Muscle of leg (tissue), 11 donors: Measurements from ENCODE around the gene NPSR1. TPM values are rescaled to one million over a fixed set of nuclear protein-coding genes. Genes with fewer than 3 reads are reported as not detected.
"Not testable (repeated sequence)": the region's sequence is repeated elsewhere in the genome, so short reads cannot be mapped to it uniquely, and the experiment has no call there.

ENCODE experiments used
- DNase-seq: peaks from one replicate; pipeline ENCODE4 v3.0.0; 2013
- H3K27ac ChIP-seq: one replicate; pipeline ENCODE4 v1.5.1; 2013; ENCODE audit warnings: mild to moderate bottlenecking, low read length, control low read depth
- H3K27me3 ChIP-seq: one replicate; pipeline ENCODE4 v1.6.1; 2013; ENCODE audit warnings: low read length; ENCODE audit not compliant: control insufficient read depth, insufficient read depth
- H3K36me3 ChIP-seq: one replicate; pipeline ENCODE4 v1.6.1; 2013; ENCODE audit warnings: low read length; ENCODE audit not compliant: control insufficient read depth, insufficient read depth
- H3K4me1 ChIP-seq: one replicate; pipeline ENCODE4 v1.6.1; 2013; ENCODE audit warnings: low read length; ENCODE audit not compliant: control insufficient read depth, insufficient read depth
- H3K4me3 ChIP-seq: one replicate; pipeline ENCODE4 v1.5.1; 2013; ENCODE audit warnings: low read length, control low read depth
- H3K9me3 ChIP-seq: replicated peaks from 2 replicates; pipeline ENCODE4 v1.6.1; 2013; ENCODE audit warnings: low read depth, low read length; ENCODE audit not compliant: control insufficient read depth
- WGBS: methylation state at CpG from one replicate; pipeline ENCODE4 v1.1.5; 2013; ENCODE audit warnings: missing lambda C conversion rate; ENCODE audit not compliant: insufficient coverage; 5-methylcytosine and 5-hydroxymethylcytosine counted together
- polyA plus RNA-seq, 8 donors: library from polyadenylated mRNA; unstranded; fragments of 120-200 nt; gene quantifications; one replicate each; pipeline versions ENCODE4 v1.2.1 to v1.2.3, GENCODE V29; 2013; ENCODE audit warnings: inconsistent platforms in 1 of 8, low replicate concordance in 1 of 8; ENCODE audit not compliant: insufficient read length in 8 of 8, insufficient read depth in 1 of 8
- total RNA-seq: library from RNA; stranded (reverse); fragments of 120-200 nt; gene quantifications from one replicate; pipeline ENCODE4 v1.2.4, GENCODE V29; 2013

NPSR1 gene
- total and polyA plus RNA-seq, 9 donors, result 0.10 to 3.0 (median 1.8) TPM

DNA sequence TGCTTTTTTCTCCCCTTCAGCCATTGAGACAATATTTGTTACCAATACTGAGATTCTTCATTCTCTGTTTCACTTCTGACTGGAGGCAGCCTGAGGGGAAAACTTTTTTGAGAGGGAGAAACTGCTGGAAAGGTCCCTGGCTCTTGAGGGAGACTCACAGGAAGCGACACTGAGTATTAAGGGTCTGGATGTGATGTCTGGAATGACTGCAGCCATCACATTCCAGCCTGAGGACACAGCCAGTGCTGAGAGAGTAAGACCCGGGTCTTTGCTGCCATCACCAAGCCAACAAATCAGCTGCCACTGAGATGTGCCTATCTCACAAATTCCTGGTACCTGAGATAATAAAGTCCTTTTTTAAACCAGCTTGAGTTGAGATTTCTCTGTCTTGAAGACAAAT is 221.9 kb downstream of the NPSR1 start:
- Histone ChIP-seq H3K4me3 (no peak overlapping the region), H3K4me1 (no peaks in the 10 kb centered on the region), H3K27ac (no peak overlapping the region), H3K9me3 (peaks cover 6% of the 10 kb centered on the region), H3K36me3 (no peaks in the 10 kb centered on the region), H3K27me3 (no peaks in the 10 kb centered on the region)
- WGBS, result 75% methylated on average over 1 of the region's 2 CpGs
- DNase-seq, result no peak

DNA sequence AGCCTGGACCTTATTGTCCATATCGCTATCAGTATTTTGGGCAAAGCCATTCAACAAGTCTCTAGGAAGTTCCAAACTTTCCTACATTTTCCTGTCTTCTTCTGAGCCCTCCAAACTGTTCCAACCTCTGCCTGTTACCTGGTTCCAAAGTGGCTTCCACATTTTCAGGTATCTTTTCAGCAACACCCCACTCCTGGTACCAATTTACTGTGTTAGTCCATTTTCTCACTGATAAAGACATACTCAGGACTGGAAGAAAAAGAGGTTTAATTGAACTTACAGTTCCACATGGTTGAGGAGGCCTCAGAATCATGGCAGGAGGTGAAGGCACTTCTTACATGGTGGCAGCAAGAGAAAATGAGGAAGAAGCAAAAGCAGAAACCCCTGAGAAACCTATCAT is 225.8 kb downstream of the NPSR1 start:
- H3K4me1 ChIP-seq, H3K27me3 ChIP-seq, H3K27ac ChIP-seq, H3K9me3 ChIP-seq, DNase-seq, H3K4me3 ChIP-seq, H3K36me3 ChIP-seq: not testable (repeated sequence)
- 100% methylated on average over 1 of the region's 1 CpG for WGBS

DNA sequence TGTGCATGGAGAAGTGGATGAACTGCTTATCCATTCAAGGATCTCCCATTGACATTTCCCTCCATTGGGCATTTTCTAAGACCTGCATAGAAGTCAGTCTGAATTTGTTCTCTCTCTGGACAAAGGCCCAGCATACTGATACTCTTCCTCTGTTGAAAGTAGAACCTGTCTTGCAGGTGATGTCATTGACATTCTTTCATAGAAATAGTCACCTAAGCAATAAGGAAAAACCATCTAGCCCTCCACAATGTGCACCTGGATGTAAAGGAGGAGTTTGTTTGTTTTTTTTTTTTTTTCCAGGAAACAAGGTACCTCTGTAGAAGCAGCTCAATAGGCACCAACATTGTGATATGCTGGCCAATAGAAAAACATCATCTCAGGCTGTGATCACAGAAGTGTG is 228.8 kb downstream of the NPSR1 start:
- Histone ChIP-seq H3K9me3 (peaks cover 6% of the 10 kb centered on the region), H3K27ac (no peak overlapping the region), H3K27me3 (no peaks in the 10 kb centered on the region), H3K36me3 (no peaks in the 10 kb centered on the region), H3K4me3 (no peak overlapping the region), H3K4me1 (no peaks in the 10 kb centered on the region)
- DNase-seq, result no peak

DNA sequence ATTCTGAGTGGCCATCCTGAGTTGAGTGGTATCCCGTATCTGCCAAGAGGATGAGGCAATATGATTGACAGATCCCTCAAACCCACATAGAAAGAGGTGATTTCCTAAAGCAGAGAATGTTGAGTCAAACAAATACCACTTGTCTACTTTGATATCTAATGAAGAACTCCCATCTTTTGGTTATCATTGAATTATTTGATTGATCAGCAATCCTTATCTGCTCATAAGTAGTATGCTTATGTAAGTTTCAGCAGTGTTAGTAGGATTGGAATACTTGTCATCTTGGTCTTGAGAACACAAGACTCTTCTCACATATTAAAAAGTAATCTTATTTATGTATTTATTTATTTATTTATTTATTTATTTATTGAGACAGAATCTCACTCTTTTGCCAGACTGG is 231.9 kb downstream of the NPSR1 start:
- no peaks in the 10 kb centered on the region for H3K4me1 ChIP-seq
- no peak for DNase-seq
- H3K36me3 ChIP-seq, result no peaks in the 10 kb centered on the region
- WGBS, result no CpG with 5 or more reads among the region's 1 CpG
- H3K4me3 ChIP-seq, result no peak overlapping the region
- no peak overlapping the region for H3K27ac ChIP-seq
- no peaks in the 10 kb centered on the region for H3K27me3 ChIP-seq
- no peaks in the 10 kb centered on the region for H3K9me3 ChIP-seq

DNA sequence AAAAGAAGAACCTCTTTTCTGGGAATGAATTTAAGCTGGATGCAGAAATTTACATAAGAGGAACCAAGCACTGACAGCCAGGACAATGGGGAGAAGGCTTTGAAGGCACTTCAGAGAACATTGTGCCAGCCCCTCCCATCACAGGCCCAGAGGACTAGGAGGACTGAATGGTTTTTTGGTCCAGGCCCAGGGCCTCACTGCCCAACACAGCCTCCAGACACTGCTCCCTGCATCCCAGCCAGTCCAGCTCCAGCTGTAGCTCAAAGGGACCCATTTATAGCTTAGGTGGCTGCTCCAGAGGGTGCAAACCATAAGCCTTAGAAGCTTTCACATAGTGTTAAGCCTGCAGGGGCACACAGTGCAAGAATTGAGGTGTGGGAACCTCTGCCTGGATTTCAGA is 237.2 kb downstream of the NPSR1 start:
- no peaks in the 10 kb centered on the region for H3K27me3 ChIP-seq
- H3K36me3 ChIP-seq, result no peaks in the 10 kb centered on the region
- H3K4me1 ChIP-seq, result no peaks in the 10 kb centered on the region
- no peak overlapping the region for H3K4me3 ChIP-seq
- no peak for DNase-seq
- H3K27ac ChIP-seq, result no peak overlapping the region
- H3K9me3 ChIP-seq, result peaks cover 4% of the 10 kb centered on the region
